Measurements from ENCODE around the gene KCNG2.

Gene KCNG2

GRCh38 chr18:79805926-79806487 is 8.3 kb downstream of the KCNG2 start:
- no peak for DNase-seq (ENCODE audit: low read depth)
- no peak for TF ChIP-seq CTCF (IDR thresholded peaks at IDR 0.05; ENCODE audit: low read length, missing control alignments)
- no peak overlapping the region for H3K4me3 ChIP-seq (replicated peaks; ENCODE audit: low read depth, low read length)

- no peak for DNase-seq (ENCODE audit: low read depth)
- H3K4me3 ChIP-seq (replicated peaks; ENCODE audit: low read depth, low read length): no peak overlapping the region
- no peak for TF ChIP-seq CTCF (IDR thresholded peaks at IDR 0.05; ENCODE audit: low read length, missing control alignments)
These were observed 9.5 kb downstream of the KCNG2 start for GRCh38 chr18:79806976-79807841.

GRCh38 chr18:79809482-79810192 is 11.9 kb downstream of the KCNG2 start:
- no peak for DNase-seq (ENCODE audit: low read depth)
- TF ChIP-seq CTCF (IDR thresholded peaks at IDR 0.05; ENCODE audit: low read length, missing control alignments): no peak
- H3K4me3 ChIP-seq (replicated peaks; ENCODE audit: low read depth, low read length): no peak overlapping the region

DNA sequence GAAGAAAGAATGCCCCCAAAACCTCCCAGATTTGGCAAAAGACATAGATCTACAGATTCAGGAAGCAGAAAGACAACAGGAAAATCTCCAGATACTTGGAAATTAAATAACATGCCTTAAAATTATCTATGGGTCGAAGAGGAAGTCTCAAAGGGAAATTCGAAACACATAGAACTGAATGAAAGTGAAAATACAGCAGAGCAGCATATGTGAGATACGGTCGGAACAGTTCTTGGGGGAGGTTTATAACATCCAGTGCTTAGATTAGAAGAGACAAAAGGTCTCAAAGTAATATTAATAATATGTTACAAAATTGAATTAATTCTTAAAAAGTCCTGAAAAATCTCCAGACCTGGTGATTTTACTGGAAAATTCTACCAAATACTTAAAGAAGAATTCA is 14.3 kb downstream of the KCNG2 start:
- H3K4me3 ChIP-seq (replicated peaks; ENCODE audit: low read depth, low read length): no peak overlapping the region
- no peak for DNase-seq (ENCODE audit: low read depth)
- TF ChIP-seq CTCF (IDR thresholded peaks at IDR 0.05; ENCODE audit: low read length, missing control alignments): no peak

- no peak overlapping the region for H3K4me3 ChIP-seq (replicated peaks; ENCODE audit: low read depth, low read length)
- TF ChIP-seq CTCF (IDR thresholded peaks at IDR 0.05; ENCODE audit: low read length, missing control alignments): no peak
- DNase-seq (ENCODE audit: low read depth): no peak
These were observed 16.6 kb downstream of the KCNG2 start for GRCh38 chr18:79814373-79814772.

- DNase-seq (ENCODE audit: low read depth): no peak
- no peak for TF ChIP-seq CTCF (IDR thresholded peaks at IDR 0.05; ENCODE audit: low read length, missing control alignments)
- H3K4me3 ChIP-seq (replicated peaks; ENCODE audit: low read depth, low read length): no peak overlapping the region
These were observed 17.9 kb downstream of the KCNG2 start for GRCh38 chr18:79815657-79816056.
